Esophagus squamous epithelium (tissue), 5 donors: Measurements from ENCODE around the gene UBE2S. TPM values are rescaled to one million over a fixed set of nuclear protein-coding genes. Genes with fewer than 3 reads are reported as not detected.
"Not testable (repeated sequence)": the region's sequence is repeated elsewhere in the genome, so short reads cannot be mapped to it uniquely, and the experiment has no call there.

Experiments
- DNase-seq: peaks from one replicate; lab custom pipeline; 2025; lab: John Stamatoyannopoulos, UW
- H3K27ac ChIP-seq, 4 donors: fragments of 200-600 bp; sonication (generic); one replicate each; pipeline ENCODE4 v1.5.1; 2016 to 2019; ENCODE audit warnings: mild to moderate bottlenecking in 1 of 4
- H3K27me3 ChIP-seq, 4 donors: fragments of 200-600 bp; sonication (generic); 1 replicate in 3 of 4; 2 replicates in 1 of 4; pipeline versions ENCODE4 v1.5.1 to v1.6.0; 2017 to 2021; ENCODE audit warnings: antibody characterized with exemption in 1 of 4
- H3K36me3 ChIP-seq, 3 donors: fragments of 200-600 bp; sonication (generic); one replicate each; pipeline ENCODE4 v1.5.1; 2016 to 2019
- H3K4me1 ChIP-seq, 3 donors: fragments of 200-600 bp; sonication (generic); one replicate each; pipeline ENCODE4 v1.5.1; 2017 to 2019
- H3K4me3 ChIP-seq, 4 donors: fragments of 200-600 bp; sonication (generic); 1 replicate in 3 of 4; 2 replicates in 1 of 4; pipeline ENCODE4 v1.5.1; 2016 to 2019; ENCODE audit warnings: mild to moderate bottlenecking in 2 of 4, moderate library complexity in 1 of 4
- H3K9me3 ChIP-seq, 3 donors: fragments of 200-600 bp; sonication (generic); one replicate each; pipeline ENCODE4 v1.5.1; 2016 to 2019
- CTCF ChIP-seq, 6 experiments: fragments of 450-650 bp in 4 of 6; fragments of 200-600 bp in 2 of 6; sonication (generic) in 2 of 6; IDR thresholded peaks; one replicate each; pipeline ENCODE4 v1.5.1; 2016 to 2019; ENCODE audit warnings: antibody characterized with exemption in 6 of 6, mild to moderate bottlenecking in 4 of 6, moderate library complexity in 4 of 6
- POLR2A ChIP-seq, 4 donors: fragments of 450-650 bp; IDR thresholded peaks; one replicate each; pipeline ENCODE4 v1.6.1; 2017; ENCODE audit warnings: antibody characterized with exemption in 4 of 4, mild to moderate bottlenecking in 4 of 4, moderate library complexity in 3 of 4
- WGBS, 2 donors: methylation state at CpG; one replicate each; pipeline ENCODE4 v1.1.5; 2018; 5-methylcytosine and 5-hydroxymethylcytosine counted together
- intact Hi-C: fragments of 100-400 bp; cut with DNase I; formaldehyde crosslinking; loops from one replicate; pipeline ENCODE4 v1.15.0; 2022
- total RNA-seq, 4 donors: library from RNA; depleted of rRNA; stranded (reverse); fragments of >200 nt; gene quantifications; one replicate each; pipeline ENCODE4 v1.1.0, GENCODE V29; 2016
- donor health status: DM: yes; HTN: yes; CAD: no.

The UBE2S gene
- total RNA-seq, 4 donors from 2014 or later = 15.6 to 41.4 (median 31.2) TPM

- no peak overlapping the region for H3K4me3 ChIP-seq
- peaks cover 0 to 63% (median 0%) of the 10 kb centered on the region in 4 donors for H3K27me3 ChIP-seq
- DNase-seq = no peak
- TF ChIP-seq CTCF (IDR thresholded peaks at IDR 0.05) (no peak), POLR2A (IDR thresholded peaks at IDR 0.05) (no peak)
- 80% methylated on average over 2 to 3 of the region's 3 CpGs for WGBS, 2 donors
- intact Hi-C loops = no loop called here
- H3K4me1 ChIP-seq = peaks cover 0 to 9% (median 0%) of the 10 kb centered on the region in 3 donors
- no peaks in the 10 kb centered on the region for H3K9me3 ChIP-seq
- no peaks in the 10 kb centered on the region for H3K36me3 ChIP-seq
- no peak overlapping the region for H3K27ac ChIP-seq
These were observed 16.9 kb upstream of the UBE2S start for GRCh38 chr19:55424518-55424917.

- DNase-seq = no peak
- intact Hi-C loops = no loop called here
- Histone ChIP-seq H3K36me3 (no peaks in the 10 kb centered on the region), H3K27me3 (peaks cover 0 to 61% (median 0%) of the 10 kb centered on the region in 4 donors), H3K9me3 (no peaks in the 10 kb centered on the region), H3K4me1 (peaks cover 0 to 10% (median 0%) of the 10 kb centered on the region in 3 donors), H3K27ac (no peak overlapping the region), H3K4me3 (no peak overlapping the region)
- TF ChIP-seq POLR2A (IDR thresholded peaks at IDR 0.05) = no peak
- no peak for TF ChIP-seq CTCF (IDR thresholded peaks at IDR 0.05)
- WGBS, 2 donors = 44 to 46% methylated on average over 11 to 13 of the region's 13 CpGs
These were observed 15.8 kb upstream of the UBE2S start for GRCh38 chr19:55423225-55424005.

DNA sequence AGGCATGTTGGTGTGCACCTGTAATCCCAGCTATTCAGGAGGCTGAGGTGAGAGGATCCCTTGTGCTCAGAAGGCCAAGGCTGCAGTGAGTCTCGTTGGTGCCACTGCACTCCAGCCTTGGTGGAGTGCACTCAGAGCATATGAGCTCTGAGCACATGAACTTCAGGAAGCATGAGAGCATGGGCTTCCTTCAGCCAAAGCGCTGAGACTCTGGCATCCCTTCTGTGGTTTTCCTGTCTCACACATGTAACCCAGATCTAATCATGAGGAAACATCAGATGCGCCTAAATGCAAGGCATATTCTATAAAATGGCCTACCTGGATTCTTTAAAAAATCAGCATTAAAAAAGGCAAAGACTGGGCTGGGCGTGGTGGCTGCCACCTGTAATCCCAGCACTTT is 13.7 kb upstream of the UBE2S start:
- H3K27ac ChIP-seq, DNase-seq, H3K4me3 ChIP-seq, H3K36me3 ChIP-seq, intact Hi-C loops, H3K9me3 ChIP-seq: not testable (repeated sequence)
- H3K27me3 ChIP-seq = peaks cover 0 to 58% (median 0%) of the 10 kb centered on the region in 4 donors
- 50 to 58% methylated on average over 2 to 4 of the region's 4 CpGs for whole genome bisulfite sequencing, 2 donors
- peaks cover 0 to 13% (median 0%) of the 10 kb centered on the region in 3 donors for H3K4me1 ChIP-seq

DNA sequence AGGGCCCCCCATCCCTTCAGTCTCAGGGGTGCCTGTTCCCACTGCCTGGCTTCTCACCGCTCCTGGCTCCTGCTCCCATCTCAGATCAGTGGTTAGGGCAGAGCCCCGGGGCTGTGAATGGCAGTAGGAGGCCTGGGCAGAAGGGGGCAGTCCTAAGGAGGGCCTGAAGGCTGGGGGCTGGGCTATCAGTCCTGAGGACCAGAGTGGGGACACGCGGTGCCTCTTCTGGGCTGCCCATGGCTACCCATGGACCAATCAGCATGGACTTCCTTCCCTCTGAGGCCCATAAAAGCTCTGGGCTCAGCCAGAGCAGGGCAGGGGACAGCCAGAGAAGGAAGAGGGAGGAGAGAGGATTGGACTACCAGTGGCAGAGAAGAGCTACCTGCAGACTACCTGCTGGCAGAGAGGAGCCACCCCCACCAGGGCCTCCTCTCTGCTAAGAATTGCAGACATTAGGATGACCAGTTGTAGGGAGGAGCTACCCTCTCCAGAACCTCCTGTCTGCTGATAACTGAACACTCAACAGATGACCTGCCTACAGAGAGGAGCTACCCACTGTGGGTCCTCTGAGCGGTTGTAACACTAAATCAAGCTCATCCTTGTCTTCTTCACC is 12.1 kb upstream of the UBE2S start:
- intact Hi-C loops = loop anchor here (10.0 kb wide), 1 partner anchor 135 kb away; the partner anchor contains the start of genes BRSK1 and HSPBP1
- WGBS, 2 donors = 72 to 80% methylated on average over 1 to 3 of the region's 5 CpGs
- no peak for DNase-seq
- TF ChIP-seq POLR2A (IDR thresholded peaks at IDR 0.05) (no peak), CTCF (IDR thresholded peaks at IDR 0.05) (no peak)
- Histone ChIP-seq H3K27ac (no peak overlapping the region), H3K27me3 (peaks cover 0 to 59% (median 0%) of the 10 kb centered on the region in 4 donors), H3K4me3 (no peak overlapping the region), H3K4me1 (peaks cover 0 to 13% (median 0%) of the 10 kb centered on the region in 3 donors), H3K9me3 (no peaks in the 10 kb centered on the region), H3K36me3 (no peaks in the 10 kb centered on the region)

DNA sequence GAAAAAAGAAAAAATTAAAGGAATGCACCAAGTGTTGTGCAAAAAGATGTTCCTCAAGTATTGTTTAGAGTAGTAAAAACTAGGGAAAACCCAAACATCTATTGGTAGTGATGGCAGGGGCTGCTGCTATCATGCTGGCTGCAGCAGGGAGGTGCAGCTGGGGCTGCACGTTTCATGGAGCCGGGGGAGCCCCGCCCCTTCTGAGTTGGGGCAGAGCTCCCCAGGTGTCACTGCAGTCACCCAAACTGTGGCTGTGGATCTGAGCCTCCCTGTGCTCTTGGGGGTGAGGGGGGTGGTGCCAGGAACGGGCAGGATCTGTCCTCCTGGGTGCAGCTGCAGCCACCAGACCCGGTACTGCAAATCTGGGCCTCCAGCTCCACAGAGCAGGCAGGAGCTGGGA is 11.5 kb upstream of the UBE2S start:
- no peak for TF ChIP-seq POLR2A (IDR thresholded peaks at IDR 0.05)
- TF ChIP-seq CTCF (IDR thresholded peaks at IDR 0.05) = no peak
- DNase-seq = no peak
- WGBS, 2 donors = 37 to 62% methylated on average over 3 of the region's 5 CpGs

More for the DNA sequence above, 11.5 kb upstream of the UBE2S start:
- H3K36me3 ChIP-seq = no peaks in the 10 kb centered on the region
- no peak overlapping the region for H3K4me3 ChIP-seq
- intact Hi-C loops = loop anchor here (10.0 kb wide), 1 partner anchor 134 kb away; the partner anchor contains the start of genes BRSK1 and HSPBP1
- H3K27ac ChIP-seq = no peak overlapping the region
- H3K27me3 ChIP-seq = peaks cover 0 to 53% (median 0%) of the 10 kb centered on the region in 4 donors
- peaks cover 0 to 12% (median 0%) of the 10 kb centered on the region in 3 donors for H3K4me1 ChIP-seq
- no peaks in the 10 kb centered on the region for H3K9me3 ChIP-seq
